NCI-H345 treated with DMSO at 0.1 percent for 48 hours (cell line): ENCODE data around the gene CXCR1.
"Not testable (repeated sequence)": the region's sequence is repeated elsewhere in the genome, so short reads cannot be mapped to it uniquely, and the experiment has no call there.

Source experiments
- DNase-seq: peaks from one replicate; lab custom pipeline; 2025; ENCODE audit not compliant: unreplicated experiment; lab: John Stamatoyannopoulos, UW

Gene CXCR1

GRCh38 chr2:218162814-218163213 lies 3.9 kb downstream of the CXCR1 start:
- no peak for DNase-seq

- no peak for DNase-seq
Observed at GRCh38 chr2:218161644-218162043, 5.1 kb downstream of the CXCR1 start.

- DNase-seq: no peak
Observed at GRCh38 chr2:218155953-218156479, 10.7 kb downstream of the CXCR1 start.

GRCh38 chr2:218152777-218153176 lies 14.0 kb downstream of the CXCR1 start:
- DNase-seq: no peak

GRCh38 chr2:218152172-218152571 lies 14.6 kb downstream of the CXCR1 start:
- DNase-seq: no peak

GRCh38 chr2:218149848-218150440 lies 16.8 kb downstream of the CXCR1 start:
- DNase-seq: no peak

- DNase-seq: no peak
Observed at GRCh38 chr2:218149098-218149497, 17.7 kb downstream of the CXCR1 start.

GRCh38 chr2:218146056-218146455 lies 20.7 kb downstream of the CXCR1 start:
- no peak for DNase-seq

- no peak for DNase-seq
Observed at GRCh38 chr2:218145124-218145523, 21.6 kb downstream of the CXCR1 start.

- no peak for DNase-seq
Observed at GRCh38 chr2:218138047-218138446, 28.7 kb downstream of the CXCR1 start.

GRCh38 chr2:218137514-218137913 lies 29.2 kb downstream of the CXCR1 start:
- DNase-seq: no peak

GRCh38 chr2:218130822-218131221 lies 35.9 kb downstream of the CXCR1 start:
- DNase-seq: no peak

- DNase-seq: no peak
Observed at GRCh38 chr2:218130377-218130776, 36.4 kb downstream of the CXCR1 start.

GRCh38 chr2:218129458-218130135 lies 37.2 kb downstream of the CXCR1 start:
- no peak for DNase-seq

GRCh38 chr2:218128781-218129457 lies 37.8 kb downstream of the CXCR1 start:
- DNase-seq: no peak

- DNase-seq: no peak
Observed at GRCh38 chr2:218127929-218128455, 38.8 kb downstream of the CXCR1 start.

GRCh38 chr2:218125626-218126080 lies 41.1 kb downstream of the CXCR1 start, which contains the start of gene CXCR2:
CXCR2 (plus strand) TSS chr2:218126028; CDS start chr2:218134802, 8,774 bp downstream.
- DNase-seq: no peak

- DNase-seq: no peak
Observed at GRCh38 chr2:218125095-218125494, 41.7 kb downstream of the CXCR1 start.

GRCh38 chr2:218123986-218124385 lies 42.8 kb downstream of the CXCR1 start:
- no peak for DNase-seq

- DNase-seq: not testable (repeated sequence)
Observed at GRCh38 chr2:218122286-218122685, 44.5 kb downstream of the CXCR1 start.

GRCh38 chr2:218121789-218122188 lies 45.0 kb downstream of the CXCR1 start:
- not testable (repeated sequence) for DNase-seq
